HG03039 (cell line): Measurements from ENCODE around the gene ASNS.

ENCODE experiments used
- ATAC-seq: cut with Tn5 transposase; IDR thresholded peaks from one replicate; pipeline ENCODE4 v1.9.1; 2021; ENCODE audit warnings: mild to moderate bottlenecking, moderate library complexity; ENCODE audit not compliant: unreplicated experiment

Gene ASNS

DNA sequence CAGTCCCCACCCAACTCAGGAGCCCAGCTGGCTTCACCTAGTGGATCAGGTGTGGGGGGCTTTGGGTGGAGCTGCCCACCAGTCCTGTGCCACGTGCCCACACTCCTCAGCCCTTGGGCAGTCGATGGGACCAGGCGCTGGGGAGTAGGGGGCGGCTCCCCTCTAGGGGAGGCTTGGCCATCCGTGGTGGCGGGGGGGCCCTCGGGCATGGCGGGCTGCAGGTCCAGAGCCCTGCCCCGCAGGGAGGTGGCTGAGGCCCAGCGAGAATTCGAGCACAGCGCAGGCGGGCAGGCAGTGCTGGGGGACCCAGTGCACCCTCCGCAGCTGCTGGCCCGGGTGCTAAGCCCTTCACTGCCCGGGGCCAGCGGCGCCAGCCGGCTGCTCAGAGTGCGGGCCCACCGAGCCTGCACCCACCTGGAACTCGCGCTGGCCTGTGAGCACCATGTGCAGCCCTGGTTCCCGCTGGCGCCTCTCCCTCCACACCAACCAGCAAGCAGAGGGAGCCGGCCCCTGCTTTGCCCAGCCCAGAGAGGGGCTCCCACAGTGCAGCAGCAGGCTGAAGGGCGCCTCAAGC lies 29.3 kb downstream of the ASNS start:
- ATAC-seq = no peak

DNA sequence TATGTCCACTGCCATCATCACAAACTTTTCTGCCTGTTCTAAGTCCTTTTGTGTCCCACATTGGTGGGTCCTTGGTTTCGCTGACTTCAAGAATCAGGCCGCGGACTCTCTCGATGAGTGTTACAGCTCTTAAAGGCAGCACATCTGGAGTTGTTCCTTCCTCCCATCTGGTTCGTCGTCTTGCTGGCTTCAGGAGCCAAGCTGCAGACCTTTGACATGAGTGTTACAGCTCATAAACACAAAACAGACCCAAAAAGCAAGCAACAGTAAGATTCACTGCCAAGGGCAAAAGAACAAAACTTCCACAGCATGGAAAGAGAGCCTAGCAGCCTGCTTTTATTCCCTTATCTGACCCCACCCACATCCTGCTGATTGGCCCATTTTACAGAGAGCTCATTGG lies 30.2 kb downstream of the ASNS start:
- ATAC-seq = no peak

GRCh38 chr7:97835296-97836138 lies 36.7 kb downstream of the ASNS start:
- ATAC-seq = no peak

- no peak for ATAC-seq
Observed at GRCh38 chr7:97819161-97819560, 53.0 kb downstream of the ASNS start.

DNA sequence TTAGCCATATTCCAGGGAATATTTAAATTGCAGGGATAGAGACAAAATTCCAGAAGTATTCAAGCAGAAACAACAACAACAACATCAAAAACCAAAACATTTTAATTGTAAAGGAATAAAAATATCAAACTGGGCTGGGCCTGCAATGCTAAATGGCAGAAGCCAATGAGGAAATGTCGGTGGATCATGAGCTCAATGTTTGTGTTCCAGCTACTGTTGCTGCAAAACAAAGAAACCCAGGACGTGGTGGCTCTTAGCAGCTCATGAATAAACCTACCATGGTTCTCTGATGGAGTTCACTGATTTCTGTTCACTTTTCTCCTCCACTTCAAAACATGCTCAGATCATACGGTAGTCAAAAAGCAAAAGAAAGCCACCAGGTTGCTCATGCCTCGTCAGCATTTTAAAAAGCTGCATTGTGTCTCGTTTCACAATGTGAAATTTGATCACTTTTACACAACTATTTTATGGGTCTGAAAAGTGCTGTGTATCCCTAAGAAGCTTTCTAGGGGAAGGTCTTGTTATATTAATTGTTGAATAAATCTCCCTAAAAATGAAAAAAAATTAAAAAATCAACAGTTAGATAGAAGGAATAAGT lies 54.0 kb downstream of the ASNS start:
- ATAC-seq = no peak
